ENCODE measurements around the gene ECEL1.

GRCh38 chr2:232518844-232519243 lies 31.2 kb upstream of the ECEL1 start:
- TF ChIP-seq CTCF (IDR thresholded peaks at IDR 0.05) (no peak), RORB (CRISPR knock-in tag; IDR thresholded peaks at IDR 0.05) (no peak), CREM (CRISPR knock-in tag; IDR thresholded peaks at IDR 0.05) (no peak), ZNF121 (CRISPR knock-in tag; IDR thresholded peaks at IDR 0.05) (no peak), ZNF317 (CRISPR knock-in tag; IDR thresholded peaks at IDR 0.05; ENCODE audit: borderline replicate concordance, low read depth) (no peak), SP1 (CRISPR knock-in tag; conservative IDR thresholded peaks at IDR 0.05) (no peak), TCF7 (CRISPR knock-in tag; IDR thresholded peaks at IDR 0.05; ENCODE audit: low read depth) (no peak), TEAD4 (CRISPR knock-in tag; IDR thresholded peaks at IDR 0.05) (no peak)
